Heart left ventricle (tissue), 16 donors: ENCODE data around the gene PI4K2B. TPM values are rescaled to one million over a fixed set of nuclear protein-coding genes. Genes with fewer than 3 reads are reported as not detected.
"Not testable (repeated sequence)": the region's sequence is repeated elsewhere in the genome, so short reads cannot be mapped to it uniquely, and the experiment has no call there.

Experiments used
- ATAC-seq, 4 donors: fragments of 200-7000 bp; cut with Tn5 transposase; one replicate each; pipeline ENCODE4 v1.9.1; 2020 to 2022; ENCODE audit warnings: moderate library complexity in 4 of 4, mild to moderate bottlenecking in 3 of 4, moderate number of reproducible peaks in 1 of 4
- DNase-seq, 5 donors: peaks; one replicate each; pipeline ENCODE4 v3.0.0-alpha.2; 2020
- H3K27ac ChIP-seq, 12 donors: fragments of 200-600 bp; sonication (generic) in 4 of 12; one replicate each; pipeline versions ENCODE4 v1.5.0 to v1.8.0; 2016 to 2022; ENCODE audit warnings: mild to moderate bottlenecking in 2 of 12
- H3K27me3 ChIP-seq, 9 donors: fragments of 200-600 bp; sonication (generic) in 2 of 9; one replicate each; pipeline versions ENCODE4 v1.5.1 to v1.8.0; 2016 to 2022; ENCODE audit warnings: mild to moderate bottlenecking in 3 of 9
- H3K36me3 ChIP-seq, 9 donors: fragments of 200-600 bp; sonication (generic) in 2 of 9; one replicate each; pipeline versions ENCODE4 v1.5.0 to v1.8.0; 2018 to 2022; ENCODE audit warnings: mild to moderate bottlenecking in 2 of 9
- H3K4me1 ChIP-seq, 12 donors: fragments of 200-600 bp; sonication (generic) in 4 of 12; one replicate each; pipeline versions ENCODE4 v1.5.0 to v1.8.0; 2016 to 2022; ENCODE audit warnings: mild to moderate bottlenecking in 3 of 12
- H3K4me3 ChIP-seq, 12 donors: fragments of 200-600 bp; sonication (generic) in 4 of 12; one replicate each; pipeline versions ENCODE4 v1.5.0 to v1.8.0; 2017 to 2022; ENCODE audit warnings: mild to moderate bottlenecking in 9 of 12, moderate library complexity in 4 of 12
- H3K9me3 ChIP-seq, 12 donors: fragments of 200-600 bp; sonication (generic) in 4 of 12; one replicate each; pipeline versions ENCODE4 v1.5.0 to v1.8.0; 2016 to 2022; ENCODE audit warnings: mild to moderate bottlenecking in 1 of 12
- CTCF ChIP-seq, 12 donors: fragments of 200-600 bp; sonication (generic) in 4 of 12; IDR thresholded peaks; one replicate each; pipeline versions ENCODE4 v1.5.0 to v1.8.0; 2018 to 2022; ENCODE audit warnings: antibody characterized with exemption in 12 of 12, mild to moderate bottlenecking in 5 of 12
- POLR2A ChIP-seq, 2 donors: fragments of 450-650 bp; IDR thresholded peaks; one replicate each; pipeline ENCODE4 v1.6.1; 2017; ENCODE audit warnings: antibody characterized with exemption in 2 of 2, mild to moderate bottlenecking in 2 of 2, moderate library complexity in 2 of 2
- WGBS, 4 donors: extraction: QIAGEN DNeasy Blood & Tissue Kit in 2 of 4; methylation state at CpG; one replicate each; pipeline versions ENCODE4 v1.1.5 to v1.1.7; 2013 to 2018; 5-methylcytosine and 5-hydroxymethylcytosine counted together
- intact Hi-C, 10 donors: fragments of 100-400 bp; cut with DNase I; formaldehyde crosslinking; loops; one replicate each; pipeline versions ENCODE4 v1.11.1 to v1.14.2; 2022
- polyA plus RNA-seq, 2 donors: library from polyadenylated mRNA; stranded (reverse); fragments of 200-250 nt; gene quantifications; one replicate each; pipeline ENCODE4 v1.2.3, GENCODE V29; 2013
- total RNA-seq, 9 donors: library from RNA; depleted of rRNA in 2 of 9; stranded (reverse); fragments of >200 nt in 2 of 9; fragmentation: NEBNext Ultra II Directional in 3 of 9; extraction: Animal tissue kit (Norgen Biotek cat#: 25700) in 3 of 9; gene quantifications; one replicate each; pipeline versions ENCODE4 v1.1.0 to v1.2.4, GENCODE V29; 2016 to 2023
- donor health status: ischemic (EF 13 %, LVEDD 7.1; RV severe dilation, severe dysfunction).
- donor health status: healthy with polysubstance abuse.
- donor health status: DM: no; HTN: yes; CAD: no.
- donor health status: DM: no; HTN: no; CAD: no.
- donor health status: ischemic (EF 25% LVEDD 6.9; RV normal size, moderate dysfunction).
- donor health status: ischemic (EF 25% LVEDD 5.7; RV mildly dilated, moderate dysfunction).
- donor health status: healthy.
- donor health status: DM: yes; HTN: yes; CAD: no.
- donor health status: ischemic (EF 35%, LVEDD 5.7; RV mildly dilated, moderate dysfunction).
- donor health status: nonischemic (EF 11% LVEDD 7.7; RV severe dilation, severe dysfunction).
- donor health status: DM: yes; HTN: yes; CAD: no.
- donor health status: PGD.
- donor health status: ischemic (EF 29% LVEDD 5.4; RV normal size, mild dysfunction).
- donor health status: nonischemic (EF 23%, LVEDD 6.1; RV moderate dilation, normal function).

Gene PI4K2B
- total and polyA plus RNA-seq, 11 donors: 1.3 to 6.8 (median 2.6) TPM

GRCh38 chr4:25238052-25238451 is 4.2 kb downstream of the PI4K2B start:
- no peak overlapping the region for H3K27ac ChIP-seq
- no peaks in the 10 kb centered on the region for H3K36me3 ChIP-seq
- H3K4me3 ChIP-seq: no peak overlapping the region
- WGBS, 4 donors: 84 to 100% (median 96%) methylated on average over 1 of the region's 1 CpG
- ATAC-seq: no peak
- peaks cover 0 to 5% (median 4%) of the 10 kb centered on the region in 12 donors for H3K9me3 ChIP-seq
- no peak for DNase-seq
- H3K27me3 ChIP-seq: no peaks in the 10 kb centered on the region
- TF ChIP-seq POLR2A (IDR thresholded peaks at IDR 0.05) (no peak), CTCF (IDR thresholded peaks at IDR 0.05) (no peak)
- peaks cover 0 to 39% (median 7%) of the 10 kb centered on the region in 12 donors for H3K4me1 ChIP-seq
- intact Hi-C loops: loop anchor here in 3 of 10 donors (10.0 kb wide), 4 partner anchors 63 to 137 kb away; partner anchors contain the start of genes ANAPC4 (in 1 of the 3) and ZCCHC4 (in 1 of the 3)

- 95 to 100% (median 96%) methylated on average over 13 to 15 of the region's 15 CpGs for WGBS, 4 donors
- H3K4me1 ChIP-seq: peaks cover 0 to 39% (median 5%) of the 10 kb centered on the region in 12 donors
These were observed 5.7 kb downstream of the PI4K2B start for GRCh38 chr4:25239528-25239927.

GRCh38 chr4:25240754-25241210 is 6.9 kb downstream of the PI4K2B start:
- intact Hi-C loops: not testable (repeated sequence)

More at GRCh38 chr4:25239528-25239927, 5.7 kb downstream of the PI4K2B start:
- intact Hi-C loops: loop anchor here in 3 of 10 donors (10.0 kb wide), 4 partner anchors 65 to 135 kb away; partner anchors contain the start of genes ANAPC4 (in 1 of the 3) and ZCCHC4 (in 1 of the 3)
- not testable (repeated sequence) for H3K4me3 ChIP-seq, DNase-seq, ATAC-seq, H3K9me3 ChIP-seq, H3K27ac ChIP-seq, H3K27me3 ChIP-seq, H3K36me3 ChIP-seq

GRCh38 chr4:25242195-25242594 is 8.4 kb downstream of the PI4K2B start:
- peaks cover 0 to 18% (median 0%) of the 10 kb centered on the region in 12 donors for H3K4me1 ChIP-seq
- WGBS, 4 donors: 88 to 92% (median 91%) methylated on average over 3 of the region's 3 CpGs
- ATAC-seq, H3K4me3 ChIP-seq, H3K36me3 ChIP-seq, H3K27me3 ChIP-seq, DNase-seq, H3K27ac ChIP-seq, intact Hi-C loops: not testable (repeated sequence)
- peaks cover 0 to 10% (median 0%) of the 10 kb centered on the region in 12 donors for H3K9me3 ChIP-seq

More at GRCh38 chr4:25240754-25241210, 6.9 kb downstream of the PI4K2B start:
- peak overlapping the region in 1 of 12 donors; percentile 37 for H3K27ac ChIP-seq
- H3K4me3 ChIP-seq, ATAC-seq, DNase-seq, H3K36me3 ChIP-seq, H3K27me3 ChIP-seq: not testable (repeated sequence)
- H3K9me3 ChIP-seq: peaks cover 0 to 10% (median 0%) of the 10 kb centered on the region in 12 donors
- peaks cover 0 to 32% (median 0%) of the 10 kb centered on the region in 12 donors for H3K4me1 ChIP-seq
- WGBS, 4 donors: 72 to 88% (median 77%) methylated on average over 1 of the region's 1 CpG

- TF ChIP-seq POLR2A (IDR thresholded peaks at IDR 0.05) (no peak), CTCF (IDR thresholded peaks at IDR 0.05) (no peak)
- Histone ChIP-seq H3K27me3 (no peaks in the 10 kb centered on the region), H3K4me3 (no peak overlapping the region), H3K27ac (no peak overlapping the region), H3K9me3 (peaks cover 0 to 10% (median 0%) of the 10 kb centered on the region in 12 donors), H3K4me1 (peaks cover 0 to 20% (median 0%) of the 10 kb centered on the region in 12 donors), H3K36me3 (no peaks in the 10 kb centered on the region)
- intact Hi-C loops: no loop called here
- WGBS, 4 donors: 96 to 99% (median 97%) methylated on average over 10 of the region's 10 CpGs
- DNase-seq (no peak), ATAC-seq (no peak)
These were observed 11.3 kb downstream of the PI4K2B start for GRCh38 chr4:25245181-25245580.
